Nephron (organoid): ENCODE data around the gene GANC.

ENCODE experiments used
- H3K27ac Mint-ChIP-seq, 3 experiments: 2 replicates each; pipeline ENCODE4 v1.8.0; 2020; ENCODE audit warnings: mixed read lengths in 3 of 3, mild to moderate bottlenecking in 2 of 3, moderate library complexity in 1 of 3
- H3K27me3 Mint-ChIP-seq: 2 replicates; pipeline ENCODE4 v1.8.0; 2021; ENCODE audit warnings: low read depth, mild to moderate bottlenecking, moderate library complexity, mixed read lengths
- H3K36me3 Mint-ChIP-seq: 2 replicates; pipeline ENCODE4 v1.8.0; 2020; ENCODE audit warnings: low read depth, mixed read lengths
- H3K4me1 Mint-ChIP-seq: 2 replicates; pipeline ENCODE4 v1.8.0; 2020; ENCODE audit warnings: mixed read lengths
- H3K4me3 Mint-ChIP-seq, 3 experiments: 2 replicates each; pipeline ENCODE4 v1.8.0; 2020; ENCODE audit warnings: mild to moderate bottlenecking in 3 of 3, mixed read lengths in 3 of 3, moderate library complexity in 2 of 3
- H3K9me3 Mint-ChIP-seq: 2 replicates; pipeline ENCODE4 v1.8.0; 2020; ENCODE audit warnings: mixed read lengths
- TF ChIP-seq, protein P1 (sequence below), 3 experiments: fragments of 200-600 bp; sonication (generic); IDR thresholded peaks; one replicate each; pipeline ENCODE4 v1.5.0; 2021; ENCODE audit warnings: antibody characterized with exemption in 3 of 3; ENCODE audit not compliant: unreplicated experiment in 3 of 3

The GANC gene

DNA sequence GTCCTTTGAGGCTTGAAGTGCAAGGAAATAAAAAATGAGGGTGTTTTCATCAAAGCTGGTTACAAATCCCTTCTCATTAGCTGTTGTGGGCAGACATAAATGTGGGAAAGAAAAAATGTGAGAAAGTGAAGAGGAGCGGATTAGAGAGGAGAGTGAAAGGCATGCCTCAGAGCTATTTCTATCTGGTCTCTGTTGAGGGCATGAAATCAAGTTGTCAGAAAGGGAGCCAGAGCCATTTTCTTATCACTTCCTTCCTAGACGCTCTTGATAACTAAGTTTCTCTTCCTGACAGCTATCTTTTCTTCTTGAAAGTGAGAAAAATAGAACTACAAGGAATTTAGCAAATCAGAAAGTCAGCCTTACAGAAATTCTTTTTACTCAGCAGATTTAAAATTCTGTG lies 65.5 kb downstream of the GANC start:
- H3K36me3 Mint-ChIP-seq, result peaks cover 15% of the 10 kb centered on the region
- H3K27ac Mint-ChIP-seq, result peak overlapping the region in 1 of 3 experiments; percentile 15
- peaks cover 18% of the 10 kb centered on the region for H3K4me1 Mint-ChIP-seq
- TF ChIP-seq, protein P1, sequence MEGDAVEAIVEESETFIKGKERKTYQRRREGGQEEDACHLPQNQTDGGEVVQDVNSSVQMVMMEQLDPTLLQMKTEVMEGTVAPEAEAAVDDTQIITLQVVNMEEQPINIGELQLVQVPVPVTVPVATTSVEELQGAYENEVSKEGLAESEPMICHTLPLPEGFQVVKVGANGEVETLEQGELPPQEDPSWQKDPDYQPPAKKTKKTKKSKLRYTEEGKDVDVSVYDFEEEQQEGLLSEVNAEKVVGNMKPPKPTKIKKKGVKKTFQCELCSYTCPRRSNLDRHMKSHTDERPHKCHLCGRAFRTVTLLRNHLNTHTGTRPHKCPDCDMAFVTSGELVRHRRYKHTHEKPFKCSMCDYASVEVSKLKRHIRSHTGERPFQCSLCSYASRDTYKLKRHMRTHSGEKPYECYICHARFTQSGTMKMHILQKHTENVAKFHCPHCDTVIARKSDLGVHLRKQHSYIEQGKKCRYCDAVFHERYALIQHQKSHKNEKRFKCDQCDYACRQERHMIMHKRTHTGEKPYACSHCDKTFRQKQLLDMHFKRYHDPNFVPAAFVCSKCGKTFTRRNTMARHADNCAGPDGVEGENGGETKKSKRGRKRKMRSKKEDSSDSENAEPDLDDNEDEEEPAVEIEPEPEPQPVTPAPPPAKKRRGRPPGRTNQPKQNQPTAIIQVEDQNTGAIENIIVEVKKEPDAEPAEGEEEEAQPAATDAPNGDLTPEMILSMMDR (IDR thresholded peaks at IDR 0.05; ENCODE audit: unreplicated experiment in 3 of 3), result no peak
- no peaks in the 10 kb centered on the region for H3K27me3 Mint-ChIP-seq
- peaks cover 21% of the 10 kb centered on the region for H3K9me3 Mint-ChIP-seq
- H3K4me3 Mint-ChIP-seq, result no peak overlapping the region

DNA sequence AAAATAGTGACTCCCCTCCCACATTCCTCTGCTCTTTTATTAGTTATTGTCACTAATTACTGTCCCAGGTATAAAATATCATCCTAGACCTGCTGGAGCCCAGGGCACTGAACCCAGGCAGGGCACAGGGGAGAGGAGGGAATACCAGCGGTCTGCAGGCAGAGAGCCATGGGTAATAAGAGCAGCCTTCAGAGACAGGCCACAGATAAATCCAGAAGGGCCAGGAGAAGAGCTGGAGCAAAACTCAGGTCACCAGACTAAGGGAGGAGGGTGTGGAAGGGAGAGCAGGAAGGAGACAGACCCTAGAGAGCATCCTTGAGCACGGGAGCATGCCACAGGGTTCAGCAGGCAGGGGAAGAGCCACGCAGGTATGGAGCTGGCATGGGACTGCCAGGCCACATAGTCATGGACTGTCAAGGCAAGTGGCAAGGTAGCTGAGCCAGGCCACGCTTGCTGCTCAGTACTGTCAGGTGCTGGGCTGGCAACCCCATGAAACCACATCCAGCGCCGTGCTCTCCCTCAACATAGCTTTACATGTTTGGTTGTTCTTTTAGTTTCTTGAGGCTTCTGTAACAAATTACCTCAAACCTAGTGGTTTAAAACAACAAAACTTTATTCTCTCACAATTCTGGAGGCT lies 70.7 kb downstream of the GANC start:
- TF ChIP-seq, protein P1 (IDR thresholded peaks at IDR 0.05; ENCODE audit: unreplicated experiment in 3 of 3), result no peak
- no peaks in the 10 kb centered on the region for H3K36me3 Mint-ChIP-seq
- H3K4me1 Mint-ChIP-seq, result peaks cover 7% of the 10 kb centered on the region
- no peak overlapping the region for H3K4me3 Mint-ChIP-seq
- no peak overlapping the region for H3K27ac Mint-ChIP-seq
- no peaks in the 10 kb centered on the region for H3K9me3 Mint-ChIP-seq
- no peaks in the 10 kb centered on the region for H3K27me3 Mint-ChIP-seq

DNA sequence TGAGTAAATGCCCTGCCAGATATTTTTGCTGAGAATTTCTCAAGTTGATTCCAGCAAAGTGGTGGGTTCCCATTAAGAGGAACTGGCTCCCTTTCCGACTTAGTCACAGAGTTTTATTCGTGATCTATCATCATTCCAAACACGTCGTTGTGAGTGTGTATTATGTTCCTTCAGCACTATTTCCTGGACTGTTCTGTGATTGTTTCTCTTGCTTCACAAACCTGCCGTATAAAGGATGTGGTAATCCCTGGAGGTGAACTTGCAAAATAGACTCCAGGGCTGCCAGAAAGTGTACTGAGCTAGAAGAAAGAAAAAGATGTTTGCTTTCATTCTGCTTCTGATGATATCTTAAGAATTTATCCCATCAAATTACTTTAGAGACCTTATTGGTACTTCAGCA lies 71.8 kb downstream of the GANC start:
- Mint-ChIP-seq H3K4me1 (no peaks in the 10 kb centered on the region), H3K27ac (no peak overlapping the region), H3K9me3 (no peaks in the 10 kb centered on the region), H3K27me3 (no peaks in the 10 kb centered on the region), H3K4me3 (no peak overlapping the region), H3K36me3 (no peaks in the 10 kb centered on the region)
- TF ChIP-seq, protein P1 (IDR thresholded peaks at IDR 0.05; ENCODE audit: unreplicated experiment in 3 of 3), result no peak

DNA sequence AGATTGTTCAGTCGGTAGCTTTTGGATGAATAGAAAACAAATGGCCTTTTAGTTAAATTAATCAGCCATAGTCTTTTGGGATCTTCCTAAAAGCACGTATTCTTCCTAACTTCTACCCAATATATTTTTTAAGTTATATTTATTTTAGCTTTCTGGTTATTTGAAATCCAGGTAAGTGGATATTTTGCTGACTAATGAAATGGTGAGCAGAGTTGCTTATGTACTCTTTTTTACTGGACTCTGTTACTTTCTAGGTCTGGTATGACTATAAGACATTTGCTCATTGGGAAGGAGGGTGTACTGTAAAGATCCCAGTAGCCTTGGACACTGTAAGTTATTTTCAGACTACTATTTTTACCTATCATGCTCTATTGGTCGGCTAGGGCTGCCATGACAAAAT lies 72.5 kb downstream of the GANC start:
- H3K9me3 Mint-ChIP-seq, result no peaks in the 10 kb centered on the region

DNA sequence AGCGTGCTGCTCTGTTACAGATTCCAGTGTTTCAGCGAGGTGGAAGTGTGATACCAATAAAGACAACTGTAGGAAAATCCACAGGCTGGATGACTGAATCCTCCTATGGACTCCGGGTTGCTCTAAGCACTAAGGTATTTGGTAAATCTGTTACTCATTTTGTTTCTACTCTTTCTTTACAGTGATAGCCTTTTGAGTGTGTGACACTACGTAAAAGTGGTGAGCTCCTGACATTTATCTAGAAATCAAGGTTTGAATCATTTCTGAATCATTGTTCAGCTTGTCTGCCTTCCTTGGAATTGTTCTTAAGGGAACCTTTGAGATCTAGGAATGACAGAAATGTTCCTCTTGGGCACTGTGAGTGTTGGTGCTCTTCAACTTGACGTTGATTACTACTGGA lies 75.1 kb downstream of the GANC start:
- Mint-ChIP-seq H3K9me3 (no peaks in the 10 kb centered on the region), H3K36me3 (peaks cover 16% of the 10 kb centered on the region)
- TF ChIP-seq, protein P1 (IDR thresholded peaks at IDR 0.05; ENCODE audit: unreplicated experiment in 3 of 3), result no peak

More for the DNA sequence above, 72.5 kb downstream of the GANC start:
- Mint-ChIP-seq H3K27ac (no peak overlapping the region), H3K4me3 (no peak overlapping the region), H3K36me3 (no peaks in the 10 kb centered on the region), H3K4me1 (no peaks in the 10 kb centered on the region), H3K27me3 (no peaks in the 10 kb centered on the region)
- TF ChIP-seq, protein P1 (IDR thresholded peaks at IDR 0.05; ENCODE audit: unreplicated experiment in 3 of 3), result no peak

DNA sequence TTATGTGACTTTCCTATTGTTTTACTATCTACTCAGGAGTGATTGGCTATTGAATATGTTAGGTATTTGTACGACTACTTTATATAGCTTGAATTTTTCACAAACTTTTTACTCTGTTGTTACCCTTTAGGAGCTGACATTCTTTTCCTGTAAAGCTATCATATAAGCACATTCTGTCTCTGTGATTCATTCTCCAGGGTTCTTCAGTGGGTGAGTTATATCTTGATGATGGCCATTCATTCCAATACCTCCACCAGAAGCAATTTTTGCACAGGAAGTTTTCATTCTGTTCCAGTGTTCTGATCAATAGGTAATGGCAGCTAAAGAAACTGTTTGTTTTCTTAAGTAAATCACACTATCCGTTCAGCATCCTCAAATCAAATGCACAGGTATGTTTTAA lies 76.2 kb downstream of the GANC start:
- Mint-ChIP-seq H3K27ac (no peak overlapping the region), H3K4me3 (no peak overlapping the region), H3K36me3 (peaks cover 20% of the 10 kb centered on the region), H3K9me3 (no peaks in the 10 kb centered on the region), H3K4me1 (peaks cover 3% of the 10 kb centered on the region), H3K27me3 (no peaks in the 10 kb centered on the region)
- TF ChIP-seq, protein P1 (IDR thresholded peaks at IDR 0.05; ENCODE audit: unreplicated experiment in 3 of 3), result no peak

More for the DNA sequence above, 75.1 kb downstream of the GANC start:
- H3K4me1 Mint-ChIP-seq, result peaks cover 3% of the 10 kb centered on the region
- no peaks in the 10 kb centered on the region for H3K27me3 Mint-ChIP-seq
- no peak overlapping the region for H3K27ac Mint-ChIP-seq
- H3K4me3 Mint-ChIP-seq, result no peak overlapping the region
